ENCODE results near the gene E2F3.

The E2F3 gene

GRCh38 chr6:20538907-20539306, 137.2 kb downstream of the E2F3 start:
- DNase-seq (ENCODE audit: low read depth): no peak
- TF ChIP-seq, protein P1, sequence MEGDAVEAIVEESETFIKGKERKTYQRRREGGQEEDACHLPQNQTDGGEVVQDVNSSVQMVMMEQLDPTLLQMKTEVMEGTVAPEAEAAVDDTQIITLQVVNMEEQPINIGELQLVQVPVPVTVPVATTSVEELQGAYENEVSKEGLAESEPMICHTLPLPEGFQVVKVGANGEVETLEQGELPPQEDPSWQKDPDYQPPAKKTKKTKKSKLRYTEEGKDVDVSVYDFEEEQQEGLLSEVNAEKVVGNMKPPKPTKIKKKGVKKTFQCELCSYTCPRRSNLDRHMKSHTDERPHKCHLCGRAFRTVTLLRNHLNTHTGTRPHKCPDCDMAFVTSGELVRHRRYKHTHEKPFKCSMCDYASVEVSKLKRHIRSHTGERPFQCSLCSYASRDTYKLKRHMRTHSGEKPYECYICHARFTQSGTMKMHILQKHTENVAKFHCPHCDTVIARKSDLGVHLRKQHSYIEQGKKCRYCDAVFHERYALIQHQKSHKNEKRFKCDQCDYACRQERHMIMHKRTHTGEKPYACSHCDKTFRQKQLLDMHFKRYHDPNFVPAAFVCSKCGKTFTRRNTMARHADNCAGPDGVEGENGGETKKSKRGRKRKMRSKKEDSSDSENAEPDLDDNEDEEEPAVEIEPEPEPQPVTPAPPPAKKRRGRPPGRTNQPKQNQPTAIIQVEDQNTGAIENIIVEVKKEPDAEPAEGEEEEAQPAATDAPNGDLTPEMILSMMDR (IDR thresholded peaks at IDR 0.05; ENCODE audit: control insufficient read depth, insufficient read depth, low read depth, low read length, missing control alignments): no peak
- H3K4me3 ChIP-seq (ENCODE audit: control insufficient read depth, low read depth, low read length): no peak overlapping the region

GRCh38 chr6:20539387-20539786, 137.7 kb downstream of the E2F3 start:
- no peak overlapping the region for H3K4me3 ChIP-seq (ENCODE audit: control insufficient read depth, low read depth, low read length)
- TF ChIP-seq, protein P1 (IDR thresholded peaks at IDR 0.05; ENCODE audit: control insufficient read depth, insufficient read depth, low read depth, low read length, missing control alignments): no peak
- DNase-seq (ENCODE audit: low read depth): no peak

DNA sequence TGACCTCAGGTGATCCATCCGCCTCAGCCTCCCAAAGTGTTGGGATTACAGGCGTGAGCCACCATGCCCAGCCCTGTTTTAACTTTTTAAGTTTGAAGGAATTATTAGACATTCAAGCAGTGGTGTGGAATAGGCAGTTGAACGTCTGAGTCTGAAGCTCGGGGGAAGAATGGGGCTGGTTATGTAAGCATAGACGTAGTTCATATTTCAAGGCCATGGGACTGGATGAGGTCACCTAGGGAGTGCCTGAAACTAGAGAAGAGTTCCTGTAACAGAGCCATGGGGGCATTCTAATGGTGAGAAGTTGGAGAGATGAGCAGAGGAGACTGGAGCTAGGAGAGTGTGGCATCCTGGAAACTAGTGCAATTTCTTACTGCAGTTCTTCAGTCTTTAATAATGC, 139.0 kb downstream of the E2F3 start:
- DNase-seq (ENCODE audit: low read depth): no peak
- H3K4me3 ChIP-seq (ENCODE audit: control insufficient read depth, low read depth, low read length): no peak overlapping the region
- TF ChIP-seq, protein P1 (IDR thresholded peaks at IDR 0.05; ENCODE audit: control insufficient read depth, insufficient read depth, low read depth, low read length, missing control alignments): no peak

- TF ChIP-seq, protein P1 (IDR thresholded peaks at IDR 0.05; ENCODE audit: control insufficient read depth, insufficient read depth, low read depth, low read length, missing control alignments): no peak
- H3K4me3 ChIP-seq (ENCODE audit: control insufficient read depth, low read depth, low read length): no peak overlapping the region
- DNase-seq (ENCODE audit: low read depth): no peak
Measured at GRCh38 chr6:20541382-20541781, 139.7 kb downstream of the E2F3 start.

- no peak for DNase-seq (ENCODE audit: low read depth)
- TF ChIP-seq, protein P1 (IDR thresholded peaks at IDR 0.05; ENCODE audit: control insufficient read depth, insufficient read depth, low read depth, low read length, missing control alignments): no peak
- H3K4me3 ChIP-seq (ENCODE audit: control insufficient read depth, low read depth, low read length): no peak overlapping the region
Measured at GRCh38 chr6:20542927-20543602, 141.4 kb downstream of the E2F3 start.

All from AG09309 (cell line).